DND-41 (cell line): Measurements from ENCODE around the gene TOP3B.

ENCODE experiments used
- CTCF ChIP-seq: IDR thresholded peaks from 2 replicates; pipeline ENCODE4 v1.5.1; 2012; ENCODE audit warnings: borderline replicate concordance, low read length, moderate library complexity, mild to moderate bottlenecking; ENCODE audit not compliant: poor library complexity, severe bottlenecking; ENCODE audit errors: extremely low read depth
- EZH2 ChIP-seq: IDR thresholded peaks from 3 replicates; pipeline ENCODE4 v1.6.1; 2012; ENCODE audit warnings: borderline replicate concordance, low read depth, mild to moderate bottlenecking, moderate library complexity, low read length, inconsistent platforms; ENCODE audit not compliant: severe bottlenecking

- no peak for TF ChIP-seq CTCF
- TF ChIP-seq EZH2: no peak
These were observed 23.1 kb downstream of the TOP3B start for GRCh38 chr22:21959274-21960074.
